ENCODE results near the gene ITGB5. TPM values are rescaled to one million over a fixed set of nuclear protein-coding genes. Genes with fewer than 3 reads are reported as not detected.

ITGB5 gene
- polyA plus RNA-seq, 3 donors = 0.68 to 1.2 (median 1.0) TPM

DNA sequence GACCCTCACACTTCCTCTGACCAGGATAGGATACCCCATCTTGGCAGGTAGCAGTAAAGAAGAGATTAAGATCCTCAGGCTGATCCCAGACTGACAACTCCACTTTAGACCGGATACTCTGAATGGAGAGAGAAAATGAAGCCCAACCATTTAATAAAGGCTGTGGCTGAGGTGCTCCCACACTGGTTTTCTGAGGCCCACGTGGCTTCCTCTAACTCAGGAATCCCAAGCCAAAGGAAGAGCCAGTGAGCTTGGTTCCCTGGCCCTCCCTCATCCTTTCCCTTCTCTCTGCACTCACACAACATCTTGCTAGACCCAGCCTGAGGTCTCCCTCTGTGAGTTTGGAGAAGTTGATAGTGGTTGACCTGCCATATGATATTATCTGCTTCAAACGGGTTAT lies 78.1 kb downstream of the ITGB5 start:
- Mint-ChIP-seq H3K27ac (no peak overlapping the region), H3K9me3 (no peaks in the 10 kb centered on the region), H3K4me3 (no peak overlapping the region), H3K4me1 (peaks cover 2% of the 10 kb centered on the region), H3K36me3 (no peaks in the 10 kb centered on the region), H3K27me3 (ENCODE audit: low read depth in 3 of 3) (peaks cover 2 to 9% (median 7%) of the 10 kb centered on the region in 3 donors)
- Histone ChIP-seq H3K4me2 (replicated peaks; ENCODE audit: extremely low read depth, low read length, poor library complexity, severe bottlenecking) (no peak overlapping the region), H3K4me1 (ENCODE audit: control insufficient read depth in 1 of 2, insufficient read depth in 2 of 2, low read length in 2 of 2) (no peaks in the 10 kb centered on the region), H3K9ac (ENCODE audit: insufficient read depth, low read length, poor library complexity, severe bottlenecking) (no peak overlapping the region), H3K9me3 (replicated peaks in 1 of 2; ENCODE audit: control insufficient read depth in 1 of 2, insufficient read depth in 1 of 2, low read length in 2 of 2) (no peaks in the 10 kb centered on the region), H3K27me3 (ENCODE audit: control insufficient read depth in 2 of 2, insufficient read depth in 2 of 2, low read length in 2 of 2) (no peaks in the 10 kb centered on the region), H3K36me3 (replicated peaks in 1 of 2; ENCODE audit: control insufficient read depth in 1 of 2, insufficient read depth in 2 of 2, low read length in 2 of 2) (no peaks in the 10 kb centered on the region), H3K27ac (ENCODE audit: low read depth in 1 of 2, low read length in 2 of 2) (no peak overlapping the region), H4K20me1 (ENCODE audit: insufficient read depth, low read length) (no peaks in the 10 kb centered on the region), H2AFZ (ENCODE audit: insufficient read depth, low read depth, low read length, poor library complexity, severe bottlenecking) (no peak overlapping the region), H3K4me3 (replicated peaks in 1 of 3; ENCODE audit: low read depth in 2 of 3, low read length in 3 of 3) (no peak overlapping the region), H3K79me2 (ENCODE audit: insufficient read depth, low read length) (no peaks in the 10 kb centered on the region)
- intact Hi-C loops (cut with micrococcal nuclease) = no loop called here
- WGBS (ENCODE audit: insufficient coverage) = 69% methylated on average over 2 of the region's 3 CpGs
- no peak for TF ChIP-seq CTCF (IDR thresholded peaks at IDR 0.05)
- no peak for DNase-seq

DNA sequence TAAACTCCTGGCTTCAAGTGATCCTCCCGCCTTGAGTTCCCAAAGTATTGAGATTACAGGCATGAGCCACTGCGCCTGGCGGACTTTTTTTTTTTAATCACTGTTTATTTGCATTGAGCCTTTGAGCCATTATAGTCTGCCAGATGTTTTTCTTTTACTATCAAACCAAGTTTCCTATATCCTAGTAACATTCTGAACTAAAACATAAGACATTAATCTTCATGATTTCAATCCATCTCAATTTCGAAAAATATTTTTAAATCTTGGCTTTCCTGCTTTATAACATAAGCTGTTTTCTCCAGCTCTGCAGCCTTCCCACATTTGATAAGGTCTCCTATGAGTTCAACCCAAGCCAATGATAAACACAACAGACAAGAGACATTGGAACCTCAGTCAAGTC lies 81.5 kb downstream of the ITGB5 start:
- Histone ChIP-seq H3K4me2 (replicated peaks; ENCODE audit: extremely low read depth, low read length, poor library complexity, severe bottlenecking) (no peak overlapping the region), H4K20me1 (ENCODE audit: insufficient read depth, low read length) (no peaks in the 10 kb centered on the region), H3K4me3 (replicated peaks in 1 of 3; ENCODE audit: low read depth in 2 of 3, low read length in 3 of 3) (no peak overlapping the region), H3K9ac (ENCODE audit: insufficient read depth, low read length, poor library complexity, severe bottlenecking) (no peak overlapping the region), H2AFZ (ENCODE audit: insufficient read depth, low read depth, low read length, poor library complexity, severe bottlenecking) (no peak overlapping the region), H3K4me1 (ENCODE audit: control insufficient read depth in 1 of 2, insufficient read depth in 2 of 2, low read length in 2 of 2) (no peaks in the 10 kb centered on the region), H3K36me3 (replicated peaks in 1 of 2; ENCODE audit: control insufficient read depth in 1 of 2, insufficient read depth in 2 of 2, low read length in 2 of 2) (no peaks in the 10 kb centered on the region), H3K27me3 (ENCODE audit: control insufficient read depth in 2 of 2, insufficient read depth in 2 of 2, low read length in 2 of 2) (no peaks in the 10 kb centered on the region), H3K79me2 (ENCODE audit: insufficient read depth, low read length) (no peaks in the 10 kb centered on the region), H3K9me3 (replicated peaks in 1 of 2; ENCODE audit: control insufficient read depth in 1 of 2, insufficient read depth in 1 of 2, low read length in 2 of 2) (no peaks in the 10 kb centered on the region), H3K27ac (ENCODE audit: low read depth in 1 of 2, low read length in 2 of 2) (no peak overlapping the region)
- no peaks in the 10 kb centered on the region for H3K9me3 Mint-ChIP-seq
- no peak overlapping the region for H3K4me3 Mint-ChIP-seq
- H3K27me3 Mint-ChIP-seq (ENCODE audit: low read depth in 3 of 3) = peaks cover 0 to 10% (median 3%) of the 10 kb centered on the region in 3 donors
- H3K27ac Mint-ChIP-seq = no peak overlapping the region
- H3K4me1 Mint-ChIP-seq = no peaks in the 10 kb centered on the region
- intact Hi-C loops (cut with micrococcal nuclease) = no loop called here
- 88% methylated on average over 4 of the region's 4 CpGs for WGBS (ENCODE audit: insufficient coverage)
- no peaks in the 10 kb centered on the region for H3K36me3 Mint-ChIP-seq
- DNase-seq = no peak
- TF ChIP-seq CTCF (IDR thresholded peaks at IDR 0.05) = no peak

All from CD14-positive monocyte (primary cell).